CD14-positive monocyte (primary cell): ENCODE data around the gene MYO1C. TPM values are rescaled to one million over a fixed set of nuclear protein-coding genes. Genes with fewer than 3 reads are reported as not detected.
A peak's percentile ranks its signal among the peaks of the same experiment; 100 is the strongest.

Source experiments
- DNase-seq, 3 donors: peaks; one replicate each; pipeline ENCODE4 v3.0.0-alpha.2; 2011 to 2022
- H2AFZ ChIP-seq: 2 replicates; pipeline ENCODE4 v1.6.0; 2012; ENCODE audit warnings: mild to moderate bottlenecking, low read depth, low read length, inconsistent platforms; ENCODE audit not compliant: insufficient read depth, poor library complexity, severe bottlenecking
- H3K27ac ChIP-seq, 2 donors: 1 replicate in 1 of 2; 2 replicates in 1 of 2; pipeline ENCODE4 v1.5.1; 2012 to 2013; ENCODE audit warnings: low read length in 2 of 2, control low read depth in 1 of 2, inconsistent platforms in 1 of 2, low read depth in 1 of 2, mild to moderate bottlenecking in 1 of 2
- H3K27me3 ChIP-seq, 2 donors: one replicate each; pipeline versions ENCODE4 v1.6.0 to v1.6.1; 2011 to 2013; ENCODE audit warnings: low read length in 2 of 2; ENCODE audit not compliant: control insufficient read depth in 2 of 2, insufficient read depth in 2 of 2
- H3K36me3 ChIP-seq, 2 donors: replicated peaks in 1 of 2; 1 replicate in 1 of 2; 2 replicates in 1 of 2; pipeline versions ENCODE4 v1.5.1 to v1.6.1; 2012 to 2013; ENCODE audit warnings: low read length in 2 of 2, control low read depth in 1 of 2, inconsistent platforms in 1 of 2, mild to moderate bottlenecking in 1 of 2; ENCODE audit not compliant: insufficient read depth in 2 of 2, control insufficient read depth in 1 of 2
- H3K4me1 ChIP-seq, 2 donors: 1 replicate in 1 of 2; 2 replicates in 1 of 2; pipeline versions ENCODE4 v1.5.1 to v1.6.1; 2012 to 2013; ENCODE audit warnings: low read length in 2 of 2, control low read depth in 1 of 2, inconsistent platforms in 1 of 2, mild to moderate bottlenecking in 1 of 2, moderate library complexity in 1 of 2; ENCODE audit not compliant: insufficient read depth in 2 of 2, control insufficient read depth in 1 of 2
- H3K4me2 ChIP-seq: replicated peaks from 2 replicates; pipeline ENCODE3; 2012; ENCODE audit warnings: low read length, moderate library complexity, mild to moderate bottlenecking; ENCODE audit not compliant: poor library complexity, severe bottlenecking; ENCODE audit errors: extremely low read depth
- H3K4me3 ChIP-seq, 3 experiments: fragments of 200-600 bp in 1 of 3; sonication (generic) in 1 of 3; replicated peaks in 1 of 3; 1 replicate in 2 of 3; 2 replicates in 1 of 3; pipeline ENCODE4 v1.5.1; 2011 to 2013; ENCODE audit warnings: low read length in 3 of 3, mild to moderate bottlenecking in 3 of 3, control low read depth in 2 of 3, low read depth in 2 of 3, inconsistent platforms in 1 of 3, moderate library complexity in 1 of 3
- H3K79me2 ChIP-seq: 2 replicates; pipeline ENCODE4 v1.6.0; 2012; ENCODE audit warnings: mild to moderate bottlenecking, control low read depth, inconsistent platforms, low read length, moderate library complexity; ENCODE audit not compliant: insufficient read depth
- H3K9ac ChIP-seq: 2 replicates; pipeline ENCODE4 v1.6.0; 2017; ENCODE audit warnings: low read length, mild to moderate bottlenecking; ENCODE audit not compliant: insufficient read depth, poor library complexity, severe bottlenecking
- H3K9me3 ChIP-seq, 2 donors: replicated peaks in 1 of 2; 1 replicate in 1 of 2; 2 replicates in 1 of 2; pipeline versions ENCODE4 v1.5.1 to v1.6.1; 2012 to 2013; ENCODE audit warnings: low read length in 2 of 2, control low read depth in 1 of 2; ENCODE audit not compliant: control insufficient read depth in 1 of 2, insufficient read depth in 1 of 2
- H4K20me1 ChIP-seq: 2 replicates; pipeline ENCODE4 v1.6.0; 2012; ENCODE audit warnings: mild to moderate bottlenecking, low read length, control low read depth, moderate library complexity; ENCODE audit not compliant: insufficient read depth
- H3K27ac Mint-ChIP-seq, 7 donors: one replicate each; pipeline ENCODE4 v1.8.0; 2020; ENCODE audit warnings: mild to moderate bottlenecking in 7 of 7, mixed read lengths in 7 of 7, moderate library complexity in 6 of 7, inconsistent platforms in 2 of 7
- H3K27me3 Mint-ChIP-seq, 3 donors: one replicate each; pipeline ENCODE4 v1.8.0; 2021 to 2022; ENCODE audit warnings: low read depth in 3 of 3, mild to moderate bottlenecking in 3 of 3, mixed read lengths in 3 of 3, moderate library complexity in 3 of 3, inconsistent platforms in 1 of 3
- H3K36me3 Mint-ChIP-seq, 2 donors: one replicate each; pipeline ENCODE4 v1.8.0; 2020; ENCODE audit warnings: mixed read lengths in 2 of 2, inconsistent platforms in 1 of 2, mild to moderate bottlenecking in 1 of 2
- H3K4me1 Mint-ChIP-seq: one replicate; pipeline ENCODE4 v1.8.0; 2020; ENCODE audit warnings: mild to moderate bottlenecking, mixed read lengths
- H3K4me3 Mint-ChIP-seq, 2 donors: one replicate each; pipeline ENCODE4 v1.8.0; 2020; ENCODE audit warnings: mild to moderate bottlenecking in 2 of 2, mixed read lengths in 2 of 2, moderate library complexity in 1 of 2
- H3K9me3 Mint-ChIP-seq, 7 donors: one replicate each; pipeline ENCODE4 v1.8.0; 2020 to 2022; ENCODE audit warnings: mixed read lengths in 7 of 7, mild to moderate bottlenecking in 6 of 7, moderate library complexity in 6 of 7, inconsistent platforms in 2 of 7
- WGBS: methylation state at CpG from one replicate; pipeline ENCODE4 v1.1.5; 2013; ENCODE audit warnings: missing lambda C conversion rate; ENCODE audit not compliant: insufficient coverage; 5-methylcytosine and 5-hydroxymethylcytosine counted together
- intact Hi-C, 2 donors: fragments of 100-400 bp; cut with micrococcal nuclease; formaldehyde crosslinking; loops; one replicate each; pipeline versions ENCODE4 v1.15.0 to v1.15.1; 2023
- polyA plus RNA-seq, 3 donors: library from polyadenylated mRNA; depleted of rRNA in 1 of 3; unstranded in 2 of 3; stranded (reverse) in 1 of 3; fragments of 300-500 nt in 2 of 3; fragments of >200 nt in 1 of 3; fragmentation: Illumina TruSeq in 2 of 3; gene quantifications; 1 replicate in 2 of 3; 2 replicates in 1 of 3; pipeline ENCODE4 v1.2.3, GENCODE V29; 2012 to 2021
- TF ChIP-seq, protein P1 (sequence below): fragments of 200-600 bp; IDR thresholded peaks from one replicate; pipeline ENCODE4 v1.8.0; 2022; ENCODE audit warnings: antibody characterized with exemption, mild to moderate bottlenecking

MYO1C gene
- polyA plus RNA-seq, 3 donors, result 2.5 to 9.5 (median 3.1) TPM

DNA sequence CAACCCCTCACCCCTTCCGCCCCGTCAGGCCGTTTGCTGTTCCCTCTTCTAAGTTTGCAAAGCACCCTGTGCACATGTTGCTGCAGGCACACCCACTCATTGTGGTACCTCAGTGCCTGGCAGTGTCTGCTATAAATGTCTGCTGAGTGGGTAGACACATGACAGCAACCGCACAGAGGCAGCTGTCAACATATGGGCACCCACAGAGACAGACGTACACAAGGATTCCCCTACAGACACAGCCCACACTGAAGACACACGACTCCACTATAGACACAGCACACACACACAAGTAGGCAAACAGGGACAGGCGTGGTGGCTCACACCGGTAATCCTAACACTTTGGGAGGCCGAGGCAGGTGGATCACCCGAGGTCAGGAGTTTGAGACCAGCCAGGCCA is 18.6 kb downstream of the MYO1C start:
- peaks cover 8% of the 10 kb centered on the region in 2 donors for H3K4me1 ChIP-seq
- no peak overlapping the region for H3K27ac ChIP-seq
- DNase-seq, result no peak

GRCh38 chr17:1473170-1473569 is 19.3 kb downstream of the MYO1C start:
- Mint-ChIP-seq H3K27me3 (peaks cover 28 to 56% (median 40%) of the 10 kb centered on the region in 3 donors), H3K4me1 (peaks cover 23% of the 10 kb centered on the region), H3K27ac (no peak overlapping the region), H3K4me3 (peak overlapping the region in 1 of 2 donors; percentile 31), H3K36me3 (peaks cover 18 to 19% of the 10 kb centered on the region in 2 donors), H3K9me3 (peaks cover 0 to 10% (median 6%) of the 10 kb centered on the region in 7 donors)
- intact Hi-C loops, result no loop called here
- TF ChIP-seq, protein P1, sequence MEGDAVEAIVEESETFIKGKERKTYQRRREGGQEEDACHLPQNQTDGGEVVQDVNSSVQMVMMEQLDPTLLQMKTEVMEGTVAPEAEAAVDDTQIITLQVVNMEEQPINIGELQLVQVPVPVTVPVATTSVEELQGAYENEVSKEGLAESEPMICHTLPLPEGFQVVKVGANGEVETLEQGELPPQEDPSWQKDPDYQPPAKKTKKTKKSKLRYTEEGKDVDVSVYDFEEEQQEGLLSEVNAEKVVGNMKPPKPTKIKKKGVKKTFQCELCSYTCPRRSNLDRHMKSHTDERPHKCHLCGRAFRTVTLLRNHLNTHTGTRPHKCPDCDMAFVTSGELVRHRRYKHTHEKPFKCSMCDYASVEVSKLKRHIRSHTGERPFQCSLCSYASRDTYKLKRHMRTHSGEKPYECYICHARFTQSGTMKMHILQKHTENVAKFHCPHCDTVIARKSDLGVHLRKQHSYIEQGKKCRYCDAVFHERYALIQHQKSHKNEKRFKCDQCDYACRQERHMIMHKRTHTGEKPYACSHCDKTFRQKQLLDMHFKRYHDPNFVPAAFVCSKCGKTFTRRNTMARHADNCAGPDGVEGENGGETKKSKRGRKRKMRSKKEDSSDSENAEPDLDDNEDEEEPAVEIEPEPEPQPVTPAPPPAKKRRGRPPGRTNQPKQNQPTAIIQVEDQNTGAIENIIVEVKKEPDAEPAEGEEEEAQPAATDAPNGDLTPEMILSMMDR, result peak; percentile 41
- Histone ChIP-seq H2AFZ (no peak overlapping the region), H3K27me3 (peaks cover 0 to 32% of the 10 kb centered on the region in 2 donors), H3K4me3 (no peak overlapping the region), H3K9ac (no peak overlapping the region), H3K9me3 (peaks cover 0 to 7% of the 10 kb centered on the region in 2 donors), H3K4me1 (peaks cover 14 to 15% of the 10 kb centered on the region in 2 donors), H3K36me3 (no peaks in the 10 kb centered on the region), H3K4me2 (no peak overlapping the region), H4K20me1 (peaks cover 9% of the 10 kb centered on the region), H3K27ac (no peak overlapping the region), H3K79me2 (no peaks in the 10 kb centered on the region)
- peak in 2 of 3 donors; percentile 36 to 39 for DNase-seq
- WGBS, result 28% methylated on average over 8 of the region's 11 CpGs

More for the DNA sequence above, 18.6 kb downstream of the MYO1C start:
- WGBS, result 100% methylated on average over 1 of the region's 10 CpGs
- peaks cover 16% of the 10 kb centered on the region for H3K4me1 Mint-ChIP-seq
- H3K27me3 ChIP-seq, result peaks cover 0 to 32% of the 10 kb centered on the region in 2 donors
- intact Hi-C loops, result no loop called here
- peak overlapping the region in 2 of 7 donors; percentile 15 to 62 for H3K27ac Mint-ChIP-seq
- H4K20me1 ChIP-seq, result peaks cover 4% of the 10 kb centered on the region
- no peaks in the 10 kb centered on the region for H3K79me2 ChIP-seq
- H3K4me2 ChIP-seq, result no peak overlapping the region
- H3K4me3 Mint-ChIP-seq, result no peak overlapping the region
- H3K9me3 ChIP-seq, result peaks cover 0 to 2% of the 10 kb centered on the region in 2 donors
- H3K27me3 Mint-ChIP-seq, result peaks cover 31 to 60% (median 41%) of the 10 kb centered on the region in 3 donors
- no peak overlapping the region for H3K9ac ChIP-seq
- no peak overlapping the region for H3K4me3 ChIP-seq
- TF ChIP-seq, protein P1, result no peak
- H3K36me3 ChIP-seq, result no peaks in the 10 kb centered on the region
- peaks cover 15 to 16% of the 10 kb centered on the region in 2 donors for H3K36me3 Mint-ChIP-seq
- H3K9me3 Mint-ChIP-seq, result peaks cover 0 to 8% (median 3%) of the 10 kb centered on the region in 7 donors
- H2AFZ ChIP-seq, result no peak overlapping the region
